ENCODE results near the gene JPH4. TPM values are rescaled to one million over a fixed set of nuclear protein-coding genes. Genes with fewer than 3 reads are reported as not detected.

Gene JPH4
- total RNA-seq, 1 experiment from 2014 or later: not detected

- POLR2A ChIA-PET: no interaction called here
- peaks cover 9% of the 10 kb centered on the region; the same call in 1 of the 2 replicates for H3K4me1 ChIP-seq
- intact Hi-C loops (cut with micrococcal nuclease; ENCODE audit: unreplicated experiment): no loop called here
- H3K4me3 ChIP-seq (ENCODE audit: low read depth, low read length): no peak overlapping the region
- no peaks in the 10 kb centered on the region for H3K9me3 ChIP-seq
- H3K4me3 Mint-ChIP-seq (ENCODE audit: unreplicated experiment): no peak overlapping the region
- H3K36me3 ChIP-seq (ENCODE audit: control insufficient read depth, insufficient read depth, low read length): no peaks in the 10 kb centered on the region
- H3K36me3 Mint-ChIP-seq (ENCODE audit: insufficient read depth, unreplicated experiment): peaks cover 22% of the 10 kb centered on the region
- CTCF ChIA-PET: interaction anchor here (0.6 kb wide), 1 partner anchor 491 kb away, joined by 3 read pairs; no protein-coding TSS in a partner anchor
- DNase-seq: peak in 1 of 2 experiments; percentile 55
- BruUV-seq (replicated peaks): no TSS peak
- no peak overlapping the region for H3K27ac Mint-ChIP-seq (ENCODE audit: unreplicated experiment)
- TF ChIP-seq CTCF (IDR thresholded peaks at IDR 0.05; ENCODE audit: insufficient read depth in 1 of 2, low read depth in 1 of 2, low read length in 1 of 2, severe bottlenecking in 1 of 2, unreplicated experiment in 1 of 2): peak in 1 of 2 experiments; percentile 10
- no peaks in the 10 kb centered on the region for H3K27me3 ChIP-seq (replicated peaks; ENCODE audit: control insufficient read depth, insufficient read depth, low read length)
- no peaks in the 10 kb centered on the region for H3K9me3 Mint-ChIP-seq (ENCODE audit: unreplicated experiment)
- H3K4me1 Mint-ChIP-seq (ENCODE audit: low read depth, unreplicated experiment): peaks cover 7% of the 10 kb centered on the region
- no peaks in the 10 kb centered on the region for H3K27me3 Mint-ChIP-seq (ENCODE audit: insufficient read depth, unreplicated experiment)
Observed at GRCh38 chr14:23569443-23570151, 9.0 kb downstream of the JPH4 start.

GRCh38 chr14:23568600-23569331 lies 9.8 kb downstream of the JPH4 start:
- peak; percentile 18 to 53 for TF ChIP-seq CTCF (IDR thresholded peaks at IDR 0.05; ENCODE audit: insufficient read depth in 1 of 2, low read depth in 1 of 2, low read length in 1 of 2, severe bottlenecking in 1 of 2, unreplicated experiment in 1 of 2)
- CTCF ChIA-PET: interaction anchor here (0.6 kb wide), 1 partner anchor 490 kb away, joined by 3 read pairs; no protein-coding TSS in a partner anchor
- Mint-ChIP-seq H3K4me1 (ENCODE audit: low read depth, unreplicated experiment) (peaks cover 7% of the 10 kb centered on the region), H3K9me3 (ENCODE audit: unreplicated experiment) (no peaks in the 10 kb centered on the region), H3K27me3 (ENCODE audit: insufficient read depth, unreplicated experiment) (no peaks in the 10 kb centered on the region), H3K36me3 (ENCODE audit: insufficient read depth, unreplicated experiment) (peaks cover 25% of the 10 kb centered on the region), H3K27ac (ENCODE audit: unreplicated experiment) (no peak overlapping the region), H3K4me3 (ENCODE audit: unreplicated experiment) (no peak overlapping the region)
- no peak overlapping the region for H3K4me3 ChIP-seq (ENCODE audit: low read depth, low read length)
- DNase-seq: peak; percentile 31 to 37
- H3K27me3 ChIP-seq (replicated peaks; ENCODE audit: control insufficient read depth, insufficient read depth, low read length): no peaks in the 10 kb centered on the region
- peaks cover 9% of the 10 kb centered on the region; the same call in 1 of the 2 replicates for H3K4me1 ChIP-seq
- no peaks in the 10 kb centered on the region; the same call in 1 of the 2 replicates for H3K36me3 ChIP-seq (ENCODE audit: control insufficient read depth, insufficient read depth, low read length)
- POLR2A ChIA-PET: no interaction called here
- intact Hi-C loops (cut with micrococcal nuclease; ENCODE audit: unreplicated experiment): no loop called here
- no peaks in the 10 kb centered on the region for H3K9me3 ChIP-seq
- BruUV-seq (replicated peaks): no TSS peak

GRCh38 chr14:23568021-23568599 lies 10.5 kb downstream of the JPH4 start:
- intact Hi-C loops (cut with micrococcal nuclease; ENCODE audit: unreplicated experiment): no loop called here
- BruUV-seq (replicated peaks): TSS peak; percentile 62

More at GRCh38 chr14:23568021-23568599, 10.5 kb downstream of the JPH4 start:
- no peaks in the 10 kb centered on the region for H3K9me3 ChIP-seq
- Mint-ChIP-seq H3K4me1 (ENCODE audit: low read depth, unreplicated experiment) (peaks cover 7% of the 10 kb centered on the region), H3K36me3 (ENCODE audit: insufficient read depth, unreplicated experiment) (peaks cover 25% of the 10 kb centered on the region), H3K27ac (ENCODE audit: unreplicated experiment) (peak overlapping the region; percentile 89), H3K4me3 (ENCODE audit: unreplicated experiment) (peak overlapping the region; percentile 94), H3K27me3 (ENCODE audit: insufficient read depth, unreplicated experiment) (no peaks in the 10 kb centered on the region), H3K9me3 (ENCODE audit: unreplicated experiment) (no peaks in the 10 kb centered on the region)
- ChIA-PET POLR2A (no interaction called here), CTCF (interaction anchor here (0.6 kb wide), 1 partner anchor 343 kb away, joined by 3 read pairs; no protein-coding TSS in a partner anchor)
- no peak for TF ChIP-seq CTCF (IDR thresholded peaks at IDR 0.05; ENCODE audit: insufficient read depth in 1 of 2, low read depth in 1 of 2, low read length in 1 of 2, severe bottlenecking in 1 of 2, unreplicated experiment in 1 of 2)
- H3K27me3 ChIP-seq (replicated peaks; ENCODE audit: control insufficient read depth, insufficient read depth, low read length): no peaks in the 10 kb centered on the region
- H3K36me3 ChIP-seq (ENCODE audit: control insufficient read depth, insufficient read depth, low read length): no peaks in the 10 kb centered on the region; the same call in 1 of the 2 replicates
- peak overlapping the region; percentile 72; the same call in 1 of the 2 replicates for H3K4me3 ChIP-seq (ENCODE audit: low read depth, low read length)
- peak in 1 of 2 experiments; percentile 5 for DNase-seq
- peaks cover 9% of the 10 kb centered on the region; the same call in 1 of the 2 replicates for H3K4me1 ChIP-seq

Measured in Caco-2 (cell line).